Upper lobe of left lung (tissue), 4 donors: ENCODE results near the gene RBM23.

Experiments used
- CTCF ChIP-seq, 6 experiments: fragments of 450-650 bp in 4 of 6; fragments of 200-600 bp in 2 of 6; sonication (generic) in 2 of 6; IDR thresholded peaks; one replicate each; pipeline ENCODE4 v1.5.1; 2016 to 2019; ENCODE audit warnings: antibody characterized with exemption in 6 of 6
- EP300 ChIP-seq, 4 donors: sonication (generic); formaldehyde crosslinking; IDR thresholded peaks; one replicate each; pipeline ENCODE4 v1.5.1; 2017; ENCODE audit warnings: antibody characterized with exemption in 4 of 4, control low read depth in 2 of 4
- POLR2AphosphoS5 ChIP-seq, 2 donors: sonication (generic); formaldehyde crosslinking; IDR thresholded peaks; one replicate each; pipeline ENCODE4 v1.5.1; 2017; ENCODE audit warnings: antibody characterized with exemption in 2 of 2

DNA sequence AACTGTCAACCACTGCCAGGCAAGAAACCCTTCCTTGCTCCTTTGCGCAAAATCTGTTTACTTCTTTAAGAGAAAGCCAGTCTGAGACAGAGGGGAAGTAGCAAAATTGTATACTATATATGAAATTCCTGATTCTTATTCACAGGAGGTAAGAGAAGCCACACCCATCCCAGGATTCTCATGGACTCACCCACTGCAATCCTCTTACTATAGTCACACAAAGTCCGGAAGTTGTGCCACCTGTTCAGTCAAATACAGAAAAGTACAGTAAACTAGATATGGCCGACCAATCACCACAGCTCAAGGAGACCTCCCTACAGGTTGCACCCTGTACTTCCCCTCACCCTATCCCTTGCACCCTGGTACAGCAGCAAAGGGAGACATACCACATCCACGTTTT is 7.4 kb upstream of the RBM23 start:
- TF ChIP-seq CTCF (IDR thresholded peaks at IDR 0.05) (no peak), POLR2AphosphoS5 (IDR thresholded peaks at IDR 0.05) (no peak), EP300 (IDR thresholded peaks at IDR 0.05) (no peak)
